NCI-H460 (cell line): ENCODE results near the gene TMEM252. TPM values are rescaled to one million over a fixed set of nuclear protein-coding genes. Genes with fewer than 3 reads are reported as not detected.

ENCODE experiments used
- DNase-seq: peaks from one replicate; pipeline ENCODE4 v3.0.0-alpha.2; 2016; ENCODE audit warnings: low read depth; ENCODE audit errors: extremely low read depth
- polyA plus RNA-seq: library from polyadenylated mRNA; depleted of rRNA; stranded (reverse); fragments of >200 nt; gene quantifications from 2 replicates; pipeline ENCODE4 v1.2.3, GENCODE V29; 2014; cell fraction: nucleus; rRNA removed
- total RNA-seq: library from RNA; depleted of rRNA; stranded (reverse); fragments of >200 nt; shearing (Covaris generic); gene quantifications from 2 replicates; pipeline ENCODE4 v1.2.3, GENCODE V29; 2014; rRNA removed

TMEM252 gene, protein sequence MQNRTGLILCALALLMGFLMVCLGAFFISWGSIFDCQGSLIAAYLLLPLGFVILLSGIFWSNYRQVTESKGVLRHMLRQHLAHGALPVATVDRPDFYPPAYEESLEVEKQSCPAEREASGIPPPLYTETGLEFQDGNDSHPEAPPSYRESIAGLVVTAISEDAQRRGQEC
- not detected in 2 replicates for total RNA-seq
- not detected in 2 replicates for polyA plus RNA-seq

- no peak for DNase-seq
Measured at GRCh38 chr9:68540712-68541535, at the start of gene TMEM252. Gene TMEM252, minus strand, starts transcription at chr9:68540883. Its CDS starts 69 bp downstream, at chr9:68540814.

DNA sequence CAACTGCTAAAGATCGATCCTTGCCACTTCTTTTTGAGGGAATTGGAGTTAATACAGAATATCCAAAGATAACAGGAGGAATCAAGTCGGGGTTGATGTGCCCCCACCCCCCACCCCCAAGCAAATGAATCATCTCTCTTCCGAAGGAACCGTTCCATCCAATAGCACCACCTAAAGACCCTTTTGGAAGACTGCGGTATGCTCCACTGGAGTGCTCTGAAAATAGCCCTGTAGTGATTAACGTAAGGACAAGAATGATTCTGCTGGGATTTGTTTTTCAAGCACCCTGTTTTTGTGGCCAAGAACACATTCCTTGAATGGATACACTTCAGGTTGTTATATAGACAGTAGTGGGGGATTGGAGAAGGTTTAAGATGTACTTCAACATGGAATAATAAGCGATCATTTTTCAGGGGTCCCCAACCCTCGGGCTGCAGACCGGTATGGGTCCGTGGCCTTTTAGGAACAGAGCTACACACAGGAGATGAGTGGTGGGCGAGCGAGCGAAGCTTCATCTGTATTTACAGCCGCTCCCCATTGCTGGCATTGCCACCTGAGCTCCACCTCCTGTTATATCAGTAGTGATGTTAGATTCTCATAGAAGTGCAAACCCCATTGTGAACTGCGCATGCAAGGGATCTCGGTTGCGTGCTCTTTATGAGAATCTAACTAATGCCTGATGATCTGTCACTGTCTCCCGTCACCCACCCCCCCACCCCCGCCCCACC is 44.5 kb upstream of the TMEM252 start:
- DNase-seq, result no peak

DNA sequence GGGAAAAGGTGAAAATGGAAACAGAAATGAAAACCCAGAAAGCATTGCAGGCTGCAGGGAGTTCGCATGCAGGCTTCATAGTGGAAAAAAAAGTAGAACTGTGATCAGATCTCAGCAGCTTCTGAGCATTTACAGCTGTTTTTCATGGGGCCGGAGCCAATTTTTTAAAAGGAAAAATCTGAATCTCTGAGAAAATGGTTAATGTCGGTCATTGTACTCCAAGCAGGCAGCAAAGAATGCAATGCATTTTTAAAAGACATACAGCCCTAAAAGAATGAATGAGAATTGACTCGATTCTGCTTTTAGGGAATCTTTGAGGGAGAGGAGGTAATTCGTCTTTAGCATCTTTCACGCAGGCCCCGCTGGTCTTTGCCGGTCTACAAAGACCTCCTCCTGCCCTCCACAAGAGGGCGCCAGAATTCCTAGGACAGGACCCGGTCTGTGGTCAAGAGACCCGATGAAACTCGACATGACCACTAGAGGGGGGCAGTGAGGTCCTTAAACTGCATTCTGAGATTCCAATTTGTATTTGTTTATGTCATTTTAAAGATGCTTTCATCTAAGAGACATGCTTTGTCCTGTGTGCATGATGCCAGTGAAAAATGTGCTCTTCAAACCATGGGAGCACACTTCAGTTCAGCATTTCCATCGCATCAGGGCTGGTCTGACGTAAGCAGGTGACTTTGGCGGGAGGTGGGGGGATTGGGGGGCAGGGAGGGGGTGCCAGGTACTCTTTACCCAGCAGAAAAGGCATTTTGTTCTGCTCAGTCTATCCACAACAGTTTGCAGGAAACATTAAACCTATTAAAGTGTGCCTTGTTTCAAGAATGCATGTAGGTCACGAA is 43.7 kb upstream of the TMEM252 start:
- DNase-seq, result peak; percentile 86

GRCh38 chr9:68581696-68582095 is 41.0 kb upstream of the TMEM252 start:
- DNase-seq, result no peak

- no peak for DNase-seq
Measured at GRCh38 chr9:68577774-68578591, 37.3 kb upstream of the TMEM252 start.

- no peak for DNase-seq
Measured at GRCh38 chr9:68575817-68576216, 35.1 kb upstream of the TMEM252 start.

DNA sequence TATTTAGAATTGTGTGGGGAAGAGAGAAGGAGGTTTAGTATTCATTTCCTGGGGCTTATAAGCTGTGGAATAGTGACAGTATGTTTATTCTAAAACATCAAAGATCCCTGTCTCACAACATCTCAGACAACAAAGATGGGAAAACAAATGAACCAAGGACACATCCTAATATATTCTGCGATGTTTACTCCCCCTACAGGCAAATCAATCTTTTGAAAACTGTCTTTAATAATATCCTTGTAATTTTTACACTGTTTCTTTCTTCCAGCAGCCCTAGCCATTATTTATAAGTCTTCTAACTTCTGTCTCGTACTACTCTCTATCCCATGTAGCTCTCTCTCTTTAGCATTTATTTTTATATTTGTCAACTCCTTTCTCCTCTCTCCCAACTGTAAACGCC is 33.5 kb upstream of the TMEM252 start:
- no peak for DNase-seq

- DNase-seq, result no peak
Measured at GRCh38 chr9:68567565-68567964, 26.9 kb upstream of the TMEM252 start.

DNA sequence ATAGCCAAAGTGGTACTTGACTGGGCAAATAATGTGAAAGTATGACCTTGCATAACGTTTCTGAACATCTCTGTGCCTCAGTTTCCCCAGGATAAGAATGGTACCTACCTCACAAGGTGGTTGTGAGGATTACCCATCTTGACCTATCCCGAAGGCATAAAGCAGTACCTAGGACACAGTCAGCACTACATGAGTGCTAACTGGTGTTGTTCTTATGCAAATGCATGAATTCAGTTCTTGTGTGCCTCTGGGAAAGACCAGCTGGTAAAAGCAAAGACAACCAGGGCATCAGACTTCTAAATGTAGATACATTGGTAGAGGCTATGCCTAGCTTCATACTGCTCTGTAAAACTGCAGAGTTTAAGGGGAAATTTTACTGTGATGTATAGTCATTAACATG is 21.8 kb upstream of the TMEM252 start:
- DNase-seq, result no peak

GRCh38 chr9:68560071-68560844 is 19.6 kb upstream of the TMEM252 start:
- peak; percentile 24 for DNase-seq

DNA sequence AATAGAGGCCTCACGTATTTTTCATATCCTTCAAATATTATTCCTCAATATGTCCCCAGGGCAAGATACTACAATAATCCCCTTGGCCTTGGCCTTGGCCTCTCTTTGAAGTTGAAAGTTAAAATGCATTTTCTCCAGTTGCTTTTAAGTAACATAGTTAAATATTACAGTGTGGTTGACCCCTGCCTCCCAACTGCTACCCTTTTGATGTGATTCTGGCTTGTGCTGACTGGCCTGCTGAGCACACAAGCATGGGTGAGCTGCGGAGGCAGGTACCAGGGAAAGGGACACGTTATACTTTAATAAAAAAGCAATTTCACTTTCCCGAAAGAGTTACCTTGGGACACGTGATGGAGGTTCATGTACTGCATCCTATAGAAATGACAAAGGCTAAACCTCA is 17.9 kb upstream of the TMEM252 start:
- no peak for DNase-seq

DNA sequence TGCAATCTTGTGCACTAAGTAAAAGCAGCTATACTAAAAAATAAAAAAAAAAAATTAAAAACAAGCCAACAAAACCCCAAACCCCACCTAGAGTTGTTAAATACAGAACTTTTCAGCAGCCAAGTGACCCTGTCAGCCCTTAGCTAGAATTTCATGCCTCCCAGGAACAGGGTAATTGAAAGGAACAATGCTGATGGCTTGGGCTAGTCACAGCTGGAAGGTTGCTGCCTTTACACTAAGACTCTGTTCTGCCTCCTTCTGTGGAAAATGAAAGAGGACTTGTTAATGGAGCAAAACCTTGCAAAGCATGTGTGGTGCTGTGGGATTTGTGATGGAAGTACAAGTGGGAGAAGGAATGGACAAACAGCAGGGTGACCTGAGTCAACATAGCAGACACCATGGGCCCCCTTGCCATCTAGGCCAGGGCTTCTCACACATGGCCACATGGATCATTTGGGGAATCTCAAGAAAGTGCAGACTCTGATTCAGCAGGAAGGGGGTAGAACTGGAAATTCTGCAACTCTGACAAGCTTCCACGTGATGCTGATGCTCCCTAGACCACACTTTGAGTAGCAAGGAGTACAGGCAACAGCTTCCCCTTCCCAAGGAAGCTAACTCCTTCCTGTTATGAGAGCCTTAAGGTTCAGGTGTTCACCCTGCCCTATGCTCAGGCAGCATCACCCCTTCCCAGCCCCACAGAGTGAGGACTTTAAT is 14.9 kb upstream of the TMEM252 start:
- no peak for DNase-seq

DNA sequence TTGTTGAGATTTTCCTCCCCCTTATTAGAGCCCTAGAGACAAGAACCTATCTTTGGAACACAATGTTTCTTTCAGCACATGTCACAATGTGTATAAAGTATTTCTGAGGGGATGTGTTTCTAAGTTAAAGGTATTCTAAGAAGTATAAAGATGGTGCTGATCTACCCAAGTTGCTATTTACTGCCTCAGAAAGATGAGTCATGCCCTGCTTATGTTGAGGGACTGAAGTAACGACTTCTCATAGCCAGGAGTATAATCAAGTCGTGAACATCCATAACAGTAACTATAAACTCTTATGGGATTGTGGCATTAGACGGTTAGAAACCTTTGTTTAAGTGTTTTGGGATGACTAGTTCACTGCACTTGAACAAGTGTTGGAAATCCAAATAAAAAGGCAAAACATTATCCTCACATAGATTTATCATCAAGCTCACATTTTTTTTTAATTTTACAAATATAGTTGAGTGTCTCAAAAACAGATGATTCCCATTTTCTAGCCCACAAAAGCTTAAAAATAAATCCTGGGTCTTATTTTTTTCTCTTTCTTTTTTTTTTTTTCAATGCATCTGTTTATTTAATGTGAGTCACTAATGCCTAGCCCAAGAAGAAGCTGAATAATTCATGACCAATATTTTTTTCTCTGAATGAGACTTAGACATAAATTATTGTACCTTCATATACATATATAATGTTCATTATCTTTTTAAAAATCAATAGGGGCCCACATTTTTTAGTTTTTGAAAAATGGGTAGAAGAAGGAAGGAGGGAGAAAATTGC is 12.2 kb upstream of the TMEM252 start:
- DNase-seq, result peak; percentile 4

DNA sequence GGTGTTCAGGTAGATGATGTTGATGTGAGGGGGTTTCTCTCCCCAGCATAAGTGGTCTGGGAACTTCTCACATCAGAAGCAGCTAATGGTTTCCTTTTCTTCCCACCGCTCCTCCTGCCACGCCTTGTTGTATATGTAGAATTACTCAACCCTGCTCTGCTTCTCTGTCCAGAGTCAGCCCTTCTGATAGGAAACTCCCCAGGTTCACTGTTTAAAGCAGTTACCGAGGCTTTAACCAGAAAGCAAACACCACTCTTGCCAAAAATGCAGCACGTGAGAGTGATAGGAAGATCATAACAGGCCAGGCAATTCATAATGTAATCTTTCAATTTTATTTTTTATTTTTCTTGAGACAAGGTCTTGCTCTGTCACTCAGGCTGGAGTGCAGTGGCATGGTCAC is 10.5 kb upstream of the TMEM252 start:
- no peak for DNase-seq

DNA sequence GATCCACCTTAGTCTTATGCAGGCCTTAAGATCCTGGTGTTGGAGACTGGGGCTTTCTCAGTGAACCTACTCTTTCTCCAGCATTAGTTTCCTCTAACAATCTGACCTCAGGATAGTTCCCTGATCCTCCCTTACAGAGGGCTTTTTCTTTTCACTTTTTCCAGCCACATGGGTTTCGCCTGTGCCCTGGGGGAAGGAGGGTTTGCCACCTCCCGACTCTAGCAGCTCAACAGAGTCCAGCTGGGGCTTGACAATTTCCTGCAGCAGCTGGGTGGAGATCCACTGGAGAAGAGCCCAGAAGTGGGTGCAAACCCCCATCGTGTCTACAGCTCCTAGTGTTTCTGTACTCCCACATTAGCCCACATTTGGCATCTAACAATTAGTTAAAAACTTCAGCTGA is 7.6 kb upstream of the TMEM252 start:
- DNase-seq, result no peak

DNA sequence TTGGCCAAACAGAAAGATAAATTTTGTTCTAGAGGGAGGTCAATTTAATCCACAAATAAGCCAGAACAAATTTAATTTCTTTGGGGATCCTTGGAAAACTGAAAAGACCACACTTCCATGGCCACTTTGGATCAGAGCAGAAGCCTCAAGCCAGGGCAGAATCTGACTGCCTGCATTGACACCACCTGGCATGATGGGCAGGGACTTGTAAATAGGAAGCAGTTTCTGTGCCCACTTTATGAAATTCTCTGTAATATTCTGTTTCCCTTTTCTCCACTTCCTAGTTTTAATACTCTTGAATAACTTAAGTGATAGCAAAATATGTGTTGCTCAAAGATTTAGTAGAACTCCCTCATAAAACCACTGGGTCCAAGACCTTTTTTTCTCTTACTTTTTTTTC is 6.7 kb upstream of the TMEM252 start:
- no peak for DNase-seq

- no peak for DNase-seq
Measured at GRCh38 chr9:68546596-68547390, 6.1 kb upstream of the TMEM252 start.
